ENCODE results near the gene ZFAND3.

- TF ChIP-seq CTCF (IDR thresholded peaks at IDR 0.05) (no peak), EZH2 (IDR thresholded peaks at IDR 0.05; ENCODE audit: borderline replicate concordance, insufficient read depth, low read depth, low read length, poor library complexity, severe bottlenecking) (no peak)
These were observed 31.3 kb upstream of the ZFAND3 start for GRCh38 chr6:37788259-37788658.
